Common myeloid progenitor, CD34-positive (primary cell): ENCODE data around the gene TOM1L2. TPM values are rescaled to one million over a fixed set of nuclear protein-coding genes. Genes with fewer than 3 reads are reported as not detected.
A peak's percentile ranks its signal among the peaks of the same experiment; 100 is the strongest.

ENCODE experiments used
- CTCF ChIA-PET: fragments of 350-600 bp; sonication (Branson Sonifier 250); formaldehyde crosslinking; loops from one replicate; lab custom pipeline; 2021; ENCODE audit warnings: antibody characterized with exemption; lab: Charles Lee
- POLR2A ChIA-PET: fragments of 350-600 bp; sonication (Branson Sonifier 250); formaldehyde crosslinking; loops from one replicate; lab custom pipeline; 2021; ENCODE audit warnings: antibody characterized with exemption; lab: Charles Lee
- DNase-seq, 3 donors: peaks; one replicate each; pipeline versions ENCODE4 v3.0.0 to v3.0.0-alpha.2; 2013
- H3K27ac ChIP-seq, 2 experiments: 1 replicate in 1 of 2; 2 replicates in 1 of 2; pipeline ENCODE4 v1.7.0; 2013; ENCODE audit warnings: inconsistent platforms in 2 of 2, low read length in 2 of 2, mild to moderate bottlenecking in 2 of 2, low read depth in 1 of 2, moderate library complexity in 1 of 2; ENCODE audit not compliant: severe bottlenecking in 2 of 2, insufficient read depth in 1 of 2, poor library complexity in 1 of 2
- H3K27me3 ChIP-seq, 5 experiments: replicated peaks in 2 of 5; 1 replicate in 3 of 5; 2 replicates in 2 of 5; pipeline versions ENCODE4 v1.6.1 to v1.7.0; 2013; ENCODE audit warnings: low read length in 4 of 5, mild to moderate bottlenecking in 2 of 5, moderate library complexity in 2 of 5, inconsistent platforms in 1 of 5; ENCODE audit not compliant: insufficient read depth in 5 of 5, control insufficient read depth in 4 of 5
- H3K36me3 ChIP-seq, 4 experiments: 1 replicate in 2 of 4; 2 replicates in 2 of 4; pipeline versions ENCODE4 v1.6.1 to v1.7.0; 2013; ENCODE audit warnings: low read length in 3 of 4, control low read depth in 1 of 4, mild to moderate bottlenecking in 1 of 4; ENCODE audit not compliant: control insufficient read depth in 4 of 4, insufficient read depth in 4 of 4
- H3K4me1 ChIP-seq, 4 experiments: 1 replicate in 3 of 4; 2 replicates in 1 of 4; pipeline versions ENCODE4 v1.6.1 to v1.7.1; 2013; ENCODE audit warnings: low read length in 3 of 4, mild to moderate bottlenecking in 3 of 4, control low read depth in 1 of 4, inconsistent platforms in 1 of 4, moderate library complexity in 1 of 4; ENCODE audit not compliant: control insufficient read depth in 4 of 4, insufficient read depth in 4 of 4; ENCODE audit errors: control extremely low read depth in 1 of 4
- H3K4me3 ChIP-seq, 7 experiments: 1 replicate in 4 of 7; 2 replicates in 3 of 7; pipeline versions ENCODE4 v1.5.1 to v1.7.0; 2013; ENCODE audit warnings: mild to moderate bottlenecking in 7 of 7, low read length in 6 of 7, moderate library complexity in 6 of 7, inconsistent platforms in 2 of 7, low read depth in 2 of 7, control low read depth in 1 of 7; ENCODE audit not compliant: insufficient read depth in 4 of 7, control insufficient read depth in 1 of 7; ENCODE audit errors: extremely low read depth in 1 of 7
- H3K9me3 ChIP-seq, 5 experiments: 1 replicate in 4 of 5; 2 replicates in 1 of 5; pipeline versions ENCODE4 v1.6.1 to v1.7.1; 2013; ENCODE audit warnings: low read length in 4 of 5, mild to moderate bottlenecking in 2 of 5, inconsistent platforms in 1 of 5, low read depth in 1 of 5, moderate library complexity in 1 of 5; ENCODE audit not compliant: control insufficient read depth in 4 of 5, insufficient read depth in 2 of 5; ENCODE audit errors: control extremely low read depth in 1 of 5
- WGBS: methylation state at CpG from one replicate; pipeline ENCODE4 v1.1.5; 2013; ENCODE audit not compliant: insufficient coverage; 5-methylcytosine and 5-hydroxymethylcytosine counted together
- polyA plus RNA-seq: library from polyadenylated mRNA; unstranded; fragments of 120-200 nt; gene quantifications from one replicate; pipeline ENCODE4 v1.2.1, GENCODE V29; 2013

TOM1L2 gene
- polyA plus RNA-seq: 17.1 TPM

GRCh38 chr17:17972126-17972951, at the start of gene TOM1L2, which contains the start of gene DRC3:
Gene TOM1L2 (minus strand): TSS chr17:17972400. CDS start chr17:17972313, 87 bp downstream.
Gene DRC3 (plus strand): TSS chr17:17972862. CDS start chr17:17977599, 4,737 bp downstream.
- H3K4me1 ChIP-seq: peaks cover 10 to 21% (median 17%) of the 10 kb centered on the region in 4 experiments
- peak within 1 kb of the TSS; percentile 74 to 87 for H3K27ac ChIP-seq
- WGBS: 1% methylated on average over 40 of the region's 59 CpGs
- CTCF ChIA-PET: interaction anchor here (1.8 kb wide), 1 partner anchor 12 kb away, joined by 4 read pairs; no protein-coding TSS in a partner anchor
- H3K4me3 ChIP-seq: peak within 1 kb of the TSS; percentile 71 to 92 (median 78)
- DNase-seq: peak; percentile 100
- no peaks in the 10 kb centered on the region for H3K36me3 ChIP-seq
- no peaks in the 10 kb centered on the region for H3K9me3 ChIP-seq
- POLR2A ChIA-PET: interaction anchor here (0.5 to 1.0 kb wide), 4 partner anchors 20 to 1414 kb away, joined by 3 to 6 read pairs (median 4); no protein-coding TSS in a partner anchor
- no peaks in the 10 kb centered on the region for H3K27me3 ChIP-seq

GRCh38 chr17:18021372-18021771, 49.2 kb upstream of the TOM1L2 start:
- H3K4me3 ChIP-seq: no peak overlapping the region
- no peaks in the 10 kb centered on the region for H3K4me1 ChIP-seq
- peaks cover 8 to 64% (median 48%) of the 10 kb centered on the region in 4 experiments for H3K36me3 ChIP-seq
- ChIA-PET CTCF (interaction anchor here (0.8 to 2.3 kb wide), 3 partner anchors 8 to 131 kb away, joined by 3 to 6 read pairs (median 3); no protein-coding TSS in a partner anchor), POLR2A (no interaction called here)
- no peak for DNase-seq
- no peaks in the 10 kb centered on the region for H3K27me3 ChIP-seq
- H3K27ac ChIP-seq: no peak overlapping the region
- WGBS: 91% methylated on average over 4 of the region's 5 CpGs
- no peaks in the 10 kb centered on the region for H3K9me3 ChIP-seq

- H3K4me1 ChIP-seq: no peaks in the 10 kb centered on the region
- no peaks in the 10 kb centered on the region for H3K9me3 ChIP-seq
- peaks cover 8 to 64% (median 47%) of the 10 kb centered on the region in 4 experiments for H3K36me3 ChIP-seq
- no peak for DNase-seq
- ChIA-PET POLR2A (no interaction called here), CTCF (interaction anchor here (1.5 to 2.3 kb wide), 2 partner anchors 8 to 23 kb away, joined by 3 to 6 read pairs; no protein-coding TSS in a partner anchor)
- H3K27ac ChIP-seq: no peak overlapping the region
- H3K4me3 ChIP-seq: no peak overlapping the region
- 100% methylated on average over 5 of the region's 6 CpGs for WGBS
- no peaks in the 10 kb centered on the region for H3K27me3 ChIP-seq
Observed at GRCh38 chr17:18020971-18021370, 48.8 kb upstream of the TOM1L2 start.

GRCh38 chr17:18019838-18020154, 47.6 kb upstream of the TOM1L2 start:
- Histone ChIP-seq H3K9me3 (no peaks in the 10 kb centered on the region), H3K4me3 (no peak overlapping the region), H3K27ac (no peak overlapping the region), H3K27me3 (no peaks in the 10 kb centered on the region), H3K36me3 (peaks cover 11 to 62% (median 46%) of the 10 kb centered on the region in 4 experiments), H3K4me1 (no peaks in the 10 kb centered on the region)
- ChIA-PET CTCF (interaction anchor here (0.5 to 2.3 kb wide), 2 partner anchors 9 to 1477 kb away, joined by 4 to 6 read pairs; no protein-coding TSS in a partner anchor), POLR2A (no interaction called here)
- DNase-seq: no peak
- 100% methylated on average over 2 of the region's 2 CpGs for WGBS

GRCh38 chr17:18018411-18018921, 46.3 kb upstream of the TOM1L2 start:
- CTCF ChIA-PET: no interaction called here
- POLR2A ChIA-PET: no interaction called here
- WGBS: 90% methylated on average over 8 of the region's 15 CpGs

GRCh38 chr17:18017958-18018357, 45.8 kb upstream of the TOM1L2 start:
- POLR2A ChIA-PET: no interaction called here
- no peak overlapping the region for H3K4me3 ChIP-seq
- H3K27me3 ChIP-seq: no peaks in the 10 kb centered on the region
- CTCF ChIA-PET: no interaction called here
- no peaks in the 10 kb centered on the region for H3K9me3 ChIP-seq
- peak in 2 of 3 donors; percentile 31 to 50 for DNase-seq
- H3K27ac ChIP-seq: no peak overlapping the region
- peaks cover 11 to 57% (median 42%) of the 10 kb centered on the region in 4 experiments for H3K36me3 ChIP-seq
- H3K4me1 ChIP-seq: no peaks in the 10 kb centered on the region
- WGBS: 69% methylated on average over 3 of the region's 3 CpGs

More at GRCh38 chr17:18018411-18018921, 46.3 kb upstream of the TOM1L2 start:
- no peak for DNase-seq
- Histone ChIP-seq H3K4me3 (no peak overlapping the region), H3K27me3 (no peaks in the 10 kb centered on the region), H3K27ac (no peak overlapping the region), H3K9me3 (no peaks in the 10 kb centered on the region), H3K4me1 (no peaks in the 10 kb centered on the region), H3K36me3 (peaks cover 11 to 57% (median 40%) of the 10 kb centered on the region in 4 experiments)
